GM21825 (cell line): Measurements from ENCODE around the gene SNRNP40.

Experiments used
- ATAC-seq: cut with Tn5 transposase; IDR thresholded peaks from one replicate; pipeline ENCODE4 v1.9.1; 2021; ENCODE audit warnings: mild to moderate bottlenecking, moderate library complexity; ENCODE audit not compliant: unreplicated experiment

Gene SNRNP40

GRCh38 chr1:31234123-31234708 lies 62.4 kb downstream of the SNRNP40 start:
- ATAC-seq = no peak

GRCh38 chr1:31232689-31233088 lies 63.9 kb downstream of the SNRNP40 start:
- no peak for ATAC-seq

- no peak for ATAC-seq
Measured at GRCh38 chr1:31231802-31232201, 64.8 kb downstream of the SNRNP40 start.

- no peak for ATAC-seq
Measured at GRCh38 chr1:31230378-31230777, 66.2 kb downstream of the SNRNP40 start.

- ATAC-seq = no peak
Measured at GRCh38 chr1:31228986-31229385, 67.6 kb downstream of the SNRNP40 start.

- ATAC-seq = no peak
Measured at GRCh38 chr1:31227891-31228568, 68.6 kb downstream of the SNRNP40 start.

- no peak for ATAC-seq
Measured at GRCh38 chr1:31224068-31224467, 72.5 kb downstream of the SNRNP40 start.

GRCh38 chr1:31222176-31222575 lies 74.4 kb downstream of the SNRNP40 start:
- ATAC-seq = no peak

GRCh38 chr1:31221072-31221471 lies 75.5 kb downstream of the SNRNP40 start:
- no peak for ATAC-seq

- ATAC-seq = no peak
Measured at GRCh38 chr1:31219489-31219888, 77.1 kb downstream of the SNRNP40 start.

GRCh38 chr1:31218705-31219104 lies 77.9 kb downstream of the SNRNP40 start:
- no peak for ATAC-seq

GRCh38 chr1:31216016-31216415 lies 80.6 kb downstream of the SNRNP40 start:
- no peak for ATAC-seq

- no peak for ATAC-seq
Measured at GRCh38 chr1:31215065-31215570, 81.5 kb downstream of the SNRNP40 start.

- ATAC-seq = no peak
Measured at GRCh38 chr1:31214316-31215064, 82.1 kb downstream of the SNRNP40 start.
